DMS79 (cell line): ENCODE results near the gene SMC5.
"Not testable (repeated sequence)": the region's sequence is repeated elsewhere in the genome, so short reads cannot be mapped to it uniquely, and the experiment has no call there.

Source experiments
- DNase-seq: peaks from one replicate; lab custom pipeline; 2025; lab: John Stamatoyannopoulos, UW

The SMC5 gene

GRCh38 chr9:70263421-70263820 lies 4.6 kb downstream of the SMC5 start:
- DNase-seq = no peak

- DNase-seq = no peak
Measured at GRCh38 chr9:70278305-70278704, 19.5 kb downstream of the SMC5 start.

GRCh38 chr9:70283848-70284247 lies 25.1 kb downstream of the SMC5 start:
- DNase-seq = no peak

- DNase-seq = no peak
Measured at GRCh38 chr9:70285246-70285645, 26.5 kb downstream of the SMC5 start.

- no peak for DNase-seq
Measured at GRCh38 chr9:70285981-70286598, 27.3 kb downstream of the SMC5 start.

- DNase-seq = no peak
Measured at GRCh38 chr9:70290626-70291025, 31.8 kb downstream of the SMC5 start.

GRCh38 chr9:70291446-70291845 lies 32.7 kb downstream of the SMC5 start:
- DNase-seq = no peak

- DNase-seq = no peak
Measured at GRCh38 chr9:70292253-70292652, 33.5 kb downstream of the SMC5 start.

GRCh38 chr9:70293214-70293613 lies 34.4 kb downstream of the SMC5 start:
- no peak for DNase-seq

GRCh38 chr9:70297141-70297540 lies 38.4 kb downstream of the SMC5 start:
- DNase-seq = no peak

- DNase-seq = no peak
Measured at GRCh38 chr9:70298245-70298771, 39.5 kb downstream of the SMC5 start.

GRCh38 chr9:70303268-70303667 lies 44.5 kb downstream of the SMC5 start:
- DNase-seq = no peak

- DNase-seq = no peak
Measured at GRCh38 chr9:70304810-70305209, 46.0 kb downstream of the SMC5 start.

- no peak for DNase-seq
Measured at GRCh38 chr9:70315389-70315788, 56.6 kb downstream of the SMC5 start.

GRCh38 chr9:70318002-70318401 lies 59.2 kb downstream of the SMC5 start:
- DNase-seq = no peak

GRCh38 chr9:70322096-70322495 lies 63.3 kb downstream of the SMC5 start:
- no peak for DNase-seq

GRCh38 chr9:70324963-70325362 lies 66.2 kb downstream of the SMC5 start:
- DNase-seq = no peak

GRCh38 chr9:70328625-70329024 lies 69.8 kb downstream of the SMC5 start:
- DNase-seq = not testable (repeated sequence)

- DNase-seq = no peak
Measured at GRCh38 chr9:70340572-70340971, 81.8 kb downstream of the SMC5 start.

GRCh38 chr9:70347046-70347445 lies 88.3 kb downstream of the SMC5 start:
- no peak for DNase-seq

GRCh38 chr9:70352356-70352755 lies 93.6 kb downstream of the SMC5 start:
- no peak for DNase-seq

- DNase-seq = no peak
Measured at GRCh38 chr9:70352802-70353201, 94.0 kb downstream of the SMC5 start.

- no peak for DNase-seq
Measured at GRCh38 chr9:70355801-70356200, 97.0 kb downstream of the SMC5 start.

GRCh38 chr9:70362952-70363351 lies 104.2 kb downstream of the SMC5 start:
- DNase-seq = no peak
